Suprapubic skin (tissue), 4 donors: ENCODE results near the gene LRG1.
A peak's percentile ranks its signal among the peaks of the same experiment; 100 is the strongest.

Source experiments
- EP300 ChIP-seq: sonication (generic); formaldehyde crosslinking; IDR thresholded peaks from one replicate; pipeline ENCODE4 v1.6.1; 2017; ENCODE audit warnings: antibody characterized with exemption
- POLR2A ChIP-seq, 2 donors: fragments of 450-650 bp; IDR thresholded peaks; one replicate each; pipeline ENCODE4 v1.6.1; 2017; ENCODE audit warnings: antibody characterized with exemption in 2 of 2, mild to moderate bottlenecking in 2 of 2, moderate library complexity in 2 of 2
- POLR2AphosphoS5 ChIP-seq, 3 donors: sonication (generic); formaldehyde crosslinking; IDR thresholded peaks; one replicate each; pipeline ENCODE4 v1.6.1; 2017; ENCODE audit warnings: antibody characterized with exemption in 3 of 3
- TF ChIP-seq, protein P1 (sequence below), 2 donors: fragments of 200-600 bp in 1 of 2; fragments of 450-650 bp in 1 of 2; sonication (generic) in 1 of 2; IDR thresholded peaks; one replicate each; pipeline ENCODE4 v1.5.1; 2016 to 2019; ENCODE audit warnings: antibody characterized with exemption in 2 of 2, mild to moderate bottlenecking in 1 of 2, moderate library complexity in 1 of 2

DNA sequence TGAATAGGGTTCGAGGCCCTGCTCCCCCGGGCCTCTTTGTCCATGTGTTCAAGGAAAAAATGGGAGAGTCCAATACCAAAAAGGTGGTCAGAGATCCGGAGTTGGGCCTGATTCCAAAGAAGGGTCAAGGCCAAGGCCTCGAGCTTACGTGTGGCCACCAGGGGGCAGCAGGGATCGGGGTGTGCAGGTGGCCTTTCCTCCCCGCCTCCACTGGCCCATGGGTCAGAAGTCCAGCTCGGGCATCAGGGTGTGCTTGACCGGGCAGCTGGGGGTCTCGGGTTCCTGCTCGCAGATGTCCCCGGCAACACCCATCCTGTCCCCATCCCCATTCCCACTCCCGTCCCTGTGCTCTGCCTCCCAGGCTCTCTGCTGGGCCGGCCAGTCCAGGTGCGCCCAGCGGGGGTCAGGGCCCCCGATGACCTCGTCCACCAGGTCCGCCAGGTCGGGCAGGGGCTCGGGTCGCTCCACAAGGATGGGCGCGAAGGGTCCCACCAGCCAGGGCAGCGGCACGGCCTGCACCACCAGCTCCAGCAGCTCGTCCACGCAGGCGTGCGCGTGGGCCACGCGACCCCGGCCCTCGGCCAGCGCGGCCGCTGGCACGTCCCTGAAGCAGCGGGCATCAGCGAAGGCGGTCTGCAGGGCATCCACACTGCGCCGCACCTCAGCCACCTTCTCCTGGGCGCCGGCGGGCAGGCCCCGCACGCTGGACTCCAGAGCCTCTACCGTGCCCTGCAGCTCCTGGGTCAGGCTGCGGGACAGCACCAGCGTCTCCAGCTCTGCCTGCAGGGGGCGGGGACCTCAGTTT is 16.3 kb downstream of the LRG1 start:
- TF ChIP-seq, protein P1, sequence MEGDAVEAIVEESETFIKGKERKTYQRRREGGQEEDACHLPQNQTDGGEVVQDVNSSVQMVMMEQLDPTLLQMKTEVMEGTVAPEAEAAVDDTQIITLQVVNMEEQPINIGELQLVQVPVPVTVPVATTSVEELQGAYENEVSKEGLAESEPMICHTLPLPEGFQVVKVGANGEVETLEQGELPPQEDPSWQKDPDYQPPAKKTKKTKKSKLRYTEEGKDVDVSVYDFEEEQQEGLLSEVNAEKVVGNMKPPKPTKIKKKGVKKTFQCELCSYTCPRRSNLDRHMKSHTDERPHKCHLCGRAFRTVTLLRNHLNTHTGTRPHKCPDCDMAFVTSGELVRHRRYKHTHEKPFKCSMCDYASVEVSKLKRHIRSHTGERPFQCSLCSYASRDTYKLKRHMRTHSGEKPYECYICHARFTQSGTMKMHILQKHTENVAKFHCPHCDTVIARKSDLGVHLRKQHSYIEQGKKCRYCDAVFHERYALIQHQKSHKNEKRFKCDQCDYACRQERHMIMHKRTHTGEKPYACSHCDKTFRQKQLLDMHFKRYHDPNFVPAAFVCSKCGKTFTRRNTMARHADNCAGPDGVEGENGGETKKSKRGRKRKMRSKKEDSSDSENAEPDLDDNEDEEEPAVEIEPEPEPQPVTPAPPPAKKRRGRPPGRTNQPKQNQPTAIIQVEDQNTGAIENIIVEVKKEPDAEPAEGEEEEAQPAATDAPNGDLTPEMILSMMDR (IDR thresholded peaks at IDR 0.05), result peak in 1 of 2 donors; percentile 46
- TF ChIP-seq POLR2A (IDR thresholded peaks at IDR 0.05) (no peak), POLR2AphosphoS5 (IDR thresholded peaks at IDR 0.05) (no peak), EP300 (no peak)
